Erythroblast (primary cell): Measurements from ENCODE around the gene WWC1.

Experiments
- GATA1 ChIP-seq: IDR thresholded peaks from 2 replicates; pipeline ENCODE4 v1.6.1; 2011; ENCODE audit warnings: low read depth, mild to moderate bottlenecking, control low read depth, low read length, moderate library complexity
- POLR2A ChIP-seq: IDR thresholded peaks from 2 replicates; pipeline ENCODE4 v1.6.1; 2011; ENCODE audit warnings: mild to moderate bottlenecking, low read length

GRCh38 chr5:168307925-168308584 lies 16.6 kb downstream of the WWC1 start:
- TF ChIP-seq POLR2A (no peak), GATA1 (no peak)
